Activated naive CD4-positive, alpha-beta T cell treated with anti-CD3 and anti-CD28 coated beads for 36 hours (primary cell): ENCODE results near the gene ADD1. TPM values are rescaled to one million over a fixed set of nuclear protein-coding genes. Genes with fewer than 3 reads are reported as not detected.
A peak's percentile ranks its signal among the peaks of the same experiment; 100 is the strongest.

Experiments used
- CTCF ChIA-PET: fragments of 350-600 bp; sonication (Branson Sonifier 250); formaldehyde crosslinking; loops from one replicate; lab custom pipeline; 2021; ENCODE audit warnings: antibody characterized with exemption; lab: Charles Lee
- DNase-seq: peaks from one replicate; pipeline ENCODE4 v3.0.0-alpha.2; 2020
- H3K27ac Mint-ChIP-seq: one replicate; pipeline ENCODE4 v1.8.0; 2021; ENCODE audit warnings: mild to moderate bottlenecking, mixed read lengths
- H3K27me3 Mint-ChIP-seq: one replicate; pipeline ENCODE4 v1.8.0; 2021; ENCODE audit warnings: low read depth, mixed read lengths
- H3K36me3 Mint-ChIP-seq: one replicate; pipeline ENCODE4 v1.8.0; 2021; ENCODE audit warnings: low read depth, mixed read lengths
- H3K4me1 Mint-ChIP-seq: one replicate; pipeline ENCODE4 v1.8.0; 2021; ENCODE audit warnings: low read depth, mixed read lengths
- H3K4me3 Mint-ChIP-seq: one replicate; pipeline ENCODE4 v1.8.0; 2021; ENCODE audit warnings: mild to moderate bottlenecking, moderate library complexity, mixed read lengths
- H3K9me3 Mint-ChIP-seq: one replicate; pipeline ENCODE4 v1.8.0; 2021; ENCODE audit warnings: mixed read lengths
- intact Hi-C: fragments of 100-400 bp; cut with micrococcal nuclease; formaldehyde crosslinking; loops from one replicate; pipeline ENCODE4 v1.15.1; 2023
- total RNA-seq, 2 experiments: library from RNA; stranded (reverse); gene quantifications; one replicate each; pipeline ENCODE4 v1.2.3, GENCODE V29; 2021

Gene ADD1
- total RNA-seq, 2 experiments from 2014 or later: 165 TPM

DNA sequence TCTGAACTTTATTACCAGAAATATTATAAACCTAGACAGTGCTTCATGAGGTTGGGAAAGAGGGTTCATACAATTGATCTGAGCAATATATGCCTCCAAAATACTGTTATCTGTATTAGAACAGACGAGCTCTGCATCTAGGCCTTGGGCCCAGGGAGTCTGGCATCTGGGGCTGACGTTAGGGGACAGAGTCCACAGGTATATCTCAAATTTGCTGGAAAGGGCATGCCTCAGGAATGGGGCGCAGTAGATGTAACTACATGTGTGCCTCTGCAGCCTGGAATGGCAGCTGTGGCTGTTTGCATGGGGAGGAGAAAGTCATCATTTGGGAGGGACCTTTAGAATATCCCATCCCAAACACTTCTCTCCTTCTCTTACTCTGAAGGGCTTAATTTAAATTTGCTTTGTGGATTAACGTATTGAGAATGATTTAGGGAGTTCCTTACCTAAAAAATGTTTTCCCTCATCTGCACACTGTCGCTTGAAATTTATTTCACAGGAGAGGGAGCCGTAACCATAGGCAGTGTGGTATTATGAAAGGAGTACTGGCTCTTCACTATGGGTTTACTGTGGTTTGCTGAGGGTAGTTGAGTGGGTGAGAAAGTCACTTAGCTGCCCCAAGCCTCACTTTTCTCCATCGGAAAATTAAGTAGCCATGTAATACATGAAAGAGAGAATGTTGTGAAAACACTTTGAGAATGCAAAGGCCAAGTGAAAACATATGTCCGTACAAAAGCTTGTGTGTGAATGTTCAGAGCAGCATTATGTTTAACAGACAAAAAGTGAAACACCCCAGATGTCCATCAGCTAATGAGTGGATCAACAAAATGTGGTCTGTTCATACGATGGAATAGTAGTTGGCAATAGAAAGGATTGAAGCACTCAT is 5.9 kb downstream of the ADD1 start:
- H3K27ac Mint-ChIP-seq: peak overlapping the region; percentile 30
- intact Hi-C loops: loop anchor here (5.0 kb wide), 1 partner anchor 607 kb away; the partner anchor contains the start of genes HAUS3 and POLN
- no peak for DNase-seq
- H3K4me3 Mint-ChIP-seq: no peak overlapping the region
- H3K36me3 Mint-ChIP-seq: peaks cover 10% of the 10 kb centered on the region
- H3K4me1 Mint-ChIP-seq: peaks cover 89% of the 10 kb centered on the region
- H3K9me3 Mint-ChIP-seq: peaks cover 2% of the 10 kb centered on the region
- H3K27me3 Mint-ChIP-seq: no peaks in the 10 kb centered on the region
- CTCF ChIA-PET: interaction anchor here (1.5 kb wide), 1 partner anchor 30 kb away, joined by 4 read pairs; no protein-coding TSS in a partner anchor

DNA sequence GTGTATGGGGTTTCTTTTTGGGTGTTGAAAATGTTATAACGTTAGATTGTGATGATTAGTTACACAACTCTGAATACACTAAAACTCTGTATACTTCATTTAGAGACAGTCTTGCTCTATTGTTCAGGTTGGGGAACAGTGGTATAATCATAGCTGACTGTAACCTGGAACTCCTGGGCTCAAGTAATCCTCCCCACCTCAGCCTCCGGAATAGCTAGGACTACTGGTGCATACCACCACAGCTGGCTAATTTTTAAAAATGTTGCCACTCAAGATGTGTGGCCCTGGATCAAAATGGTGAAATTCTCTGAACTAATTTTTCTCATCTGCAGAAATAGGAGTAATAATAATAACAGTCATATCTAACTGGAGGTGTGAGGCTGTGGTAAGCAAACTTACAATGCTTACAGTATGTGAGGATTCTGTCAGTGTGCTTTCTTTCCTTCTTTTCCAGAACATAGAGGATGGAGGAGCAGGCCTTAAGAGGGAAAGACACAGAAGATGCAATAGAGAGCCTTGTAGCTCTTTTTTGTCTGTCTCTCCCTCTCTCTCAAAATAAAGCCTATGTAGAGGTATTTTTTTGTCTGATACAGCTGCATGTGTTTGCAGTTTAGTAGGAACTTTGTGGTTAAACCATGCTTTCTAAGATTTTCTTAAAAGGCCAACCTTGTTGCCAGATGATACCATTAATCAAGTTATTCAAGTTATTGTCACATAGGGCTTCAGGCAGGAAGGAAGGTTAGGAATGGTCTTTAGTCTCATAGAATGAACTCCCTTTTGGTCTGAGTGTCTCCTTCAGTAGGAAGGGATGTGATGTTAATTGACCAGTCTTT is 7.5 kb downstream of the ADD1 start:
- intact Hi-C loops: no loop called here
- H3K4me1 Mint-ChIP-seq: peaks cover 83% of the 10 kb centered on the region
- CTCF ChIA-PET: no interaction called here
- peaks cover 9% of the 10 kb centered on the region for H3K36me3 Mint-ChIP-seq
- peak overlapping the region; percentile 30 for H3K27ac Mint-ChIP-seq
- H3K9me3 Mint-ChIP-seq: no peaks in the 10 kb centered on the region
- DNase-seq: no peak
- H3K27me3 Mint-ChIP-seq: no peaks in the 10 kb centered on the region
- peak overlapping the region; percentile 6 for H3K4me3 Mint-ChIP-seq

DNA sequence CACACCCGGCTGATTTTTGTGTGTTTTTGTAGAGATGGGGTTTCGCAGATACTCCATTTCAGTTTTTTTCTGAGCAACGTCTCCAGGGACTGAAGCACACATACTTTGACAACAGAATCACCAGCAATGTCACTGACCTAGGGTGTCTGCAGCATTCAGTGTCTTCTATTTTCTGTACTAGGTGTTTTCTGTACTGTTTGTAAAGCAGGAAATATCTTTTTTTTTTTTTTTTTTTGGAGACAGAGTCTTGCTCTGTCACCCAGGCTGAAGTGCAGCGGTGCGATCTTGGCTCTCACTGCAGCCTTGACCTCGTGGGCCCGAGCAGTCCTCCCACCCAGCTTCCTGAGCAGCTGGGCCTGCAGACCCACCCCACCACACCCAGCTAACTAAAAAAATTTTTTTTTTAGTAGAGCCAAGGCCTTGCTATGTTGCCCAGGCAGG is 8.9 kb downstream of the ADD1 start:
- no peaks in the 10 kb centered on the region for H3K27me3 Mint-ChIP-seq
- CTCF ChIA-PET: interaction anchor here (0.9 kb wide), 1 partner anchor 10 kb away, joined by 3 read pairs; no protein-coding TSS in a partner anchor
- no peaks in the 10 kb centered on the region for H3K9me3 Mint-ChIP-seq
- peak overlapping the region; percentile 17 for H3K4me3 Mint-ChIP-seq
- H3K4me1 Mint-ChIP-seq: peaks cover 75% of the 10 kb centered on the region
- DNase-seq: no peak
- H3K27ac Mint-ChIP-seq: peak overlapping the region; percentile 63
- intact Hi-C loops: no loop called here
- peaks cover 10% of the 10 kb centered on the region for H3K36me3 Mint-ChIP-seq

DNA sequence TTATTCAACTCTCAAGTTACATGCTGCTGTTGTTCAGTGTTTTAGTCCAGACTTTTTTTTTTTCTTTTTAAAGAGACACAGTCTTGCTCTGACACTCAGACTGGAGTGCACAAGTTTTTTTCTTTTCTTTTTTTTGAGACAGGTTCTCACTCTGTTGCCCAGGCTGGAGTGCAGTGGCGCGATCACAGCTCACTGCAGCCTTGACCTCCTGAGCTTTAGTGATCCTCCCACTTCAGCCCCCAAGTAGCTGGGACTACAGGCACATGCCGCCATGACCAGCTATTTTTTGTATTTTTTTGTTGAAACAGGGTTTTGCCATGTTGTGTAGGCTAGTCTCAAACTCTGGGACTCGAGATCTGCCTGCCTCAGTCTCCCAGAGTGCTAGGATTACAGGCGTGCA is 11.9 kb downstream of the ADD1 start:
- Mint-ChIP-seq H3K9me3 (peaks cover 2% of the 10 kb centered on the region), H3K4me3 (no peak overlapping the region), H3K4me1 (peaks cover 77% of the 10 kb centered on the region), H3K36me3 (peaks cover 14% of the 10 kb centered on the region), H3K27ac (no peak overlapping the region), H3K27me3 (no peaks in the 10 kb centered on the region)
- CTCF ChIA-PET: no interaction called here
- intact Hi-C loops: no loop called here
- no peak for DNase-seq

DNA sequence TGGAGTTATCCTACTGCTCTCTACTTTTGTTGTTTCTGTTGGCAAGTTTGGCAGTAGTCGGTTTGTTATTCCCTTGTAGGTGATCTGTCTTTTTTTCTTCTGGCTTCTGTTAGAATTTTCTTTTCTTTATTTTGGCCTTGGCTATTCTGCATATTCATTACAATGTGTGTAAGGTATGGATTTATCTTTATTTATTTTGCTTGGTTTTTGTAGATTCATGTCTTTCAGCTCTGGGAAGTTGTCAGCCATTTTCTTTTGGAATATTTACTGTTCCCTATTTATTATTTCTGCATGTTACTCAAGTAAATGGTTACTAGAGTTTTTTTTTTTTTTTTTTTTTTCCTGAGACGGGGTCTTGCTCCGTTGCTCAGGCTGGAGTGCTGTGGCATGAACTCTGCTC is 12.6 kb downstream of the ADD1 start:
- no peak for DNase-seq

DNA sequence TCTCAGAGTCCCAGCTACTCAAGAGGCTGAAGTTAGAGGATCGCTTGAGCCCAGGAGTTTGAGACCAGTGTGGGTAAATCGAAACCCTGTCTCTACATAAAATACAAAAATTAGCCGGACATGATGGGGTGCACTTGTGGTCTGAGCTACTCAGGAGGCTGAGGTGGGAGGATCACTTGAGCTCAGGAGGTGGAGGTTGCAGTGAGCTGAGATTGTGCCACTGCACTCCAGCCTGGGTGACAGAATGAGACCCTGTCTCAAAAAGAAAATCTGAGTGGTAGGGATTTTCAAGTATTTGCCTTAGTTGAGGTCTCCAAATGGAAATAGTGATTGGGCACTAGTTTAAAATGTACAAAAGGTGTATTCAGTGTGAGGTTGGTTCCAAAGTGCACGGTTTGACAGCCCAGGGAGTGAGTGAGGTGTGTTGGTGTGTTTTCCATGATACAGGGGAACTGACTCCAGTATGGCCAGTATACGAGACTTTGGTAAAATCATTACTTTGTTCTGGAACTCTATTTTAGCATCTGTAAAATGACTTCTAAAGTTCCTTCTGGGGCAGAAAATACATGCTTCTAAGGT is 13.8 kb downstream of the ADD1 start:
- H3K27me3 Mint-ChIP-seq: no peaks in the 10 kb centered on the region
- CTCF ChIA-PET: no interaction called here
- no peak overlapping the region for H3K27ac Mint-ChIP-seq

More for the DNA sequence above, 12.6 kb downstream of the ADD1 start:
- intact Hi-C loops: no loop called here
- H3K27me3 Mint-ChIP-seq: no peaks in the 10 kb centered on the region
- H3K4me3 Mint-ChIP-seq: no peak overlapping the region
- no peak overlapping the region for H3K27ac Mint-ChIP-seq
- H3K9me3 Mint-ChIP-seq: peaks cover 2% of the 10 kb centered on the region
- CTCF ChIA-PET: no interaction called here
- peaks cover 77% of the 10 kb centered on the region for H3K4me1 Mint-ChIP-seq
- H3K36me3 Mint-ChIP-seq: peaks cover 14% of the 10 kb centered on the region

DNA sequence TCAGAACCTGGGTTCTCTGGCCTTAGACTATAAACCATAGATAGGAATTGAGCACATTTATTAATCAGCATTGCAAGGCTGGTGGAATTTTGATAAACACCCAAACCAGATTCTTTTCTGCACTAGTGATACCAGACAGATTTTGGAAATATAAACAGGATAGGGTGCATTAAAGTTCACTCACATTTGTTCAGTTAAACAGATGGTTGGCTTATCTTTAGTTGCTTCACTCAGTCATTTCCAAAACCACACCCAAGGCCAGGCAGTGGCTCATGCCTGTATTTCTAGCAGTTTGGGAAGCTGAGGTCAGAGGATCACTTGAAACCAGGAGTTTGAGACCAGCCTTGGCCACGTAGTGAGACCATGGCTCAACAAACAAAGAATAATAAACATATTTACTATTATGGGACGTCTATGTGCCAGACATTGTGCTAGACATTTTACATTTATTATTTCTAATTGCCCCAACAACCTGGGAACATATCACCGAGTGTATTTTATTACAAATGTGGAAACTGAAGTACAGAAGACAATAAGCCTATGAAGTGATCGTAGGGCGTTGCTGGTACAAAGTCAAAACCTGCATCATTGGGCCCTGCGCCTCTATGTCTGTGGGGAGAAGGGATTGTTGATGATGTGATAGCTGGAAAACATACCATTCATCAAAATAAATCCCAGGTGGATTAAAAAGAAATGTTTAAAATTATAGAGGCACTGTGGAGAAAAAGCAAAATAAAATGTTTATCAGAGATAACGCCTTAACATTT is 15.0 kb downstream of the ADD1 start:
- no peaks in the 10 kb centered on the region for H3K27me3 Mint-ChIP-seq
- intact Hi-C loops: loop anchor here (1.0 kb wide), 1 partner anchor 46 kb away; no protein-coding TSS in a partner anchor
- H3K9me3 Mint-ChIP-seq: peaks cover 2% of the 10 kb centered on the region
- H3K4me1 Mint-ChIP-seq: peaks cover 73% of the 10 kb centered on the region
- H3K27ac Mint-ChIP-seq: no peak overlapping the region
- DNase-seq: no peak
- peaks cover 14% of the 10 kb centered on the region for H3K36me3 Mint-ChIP-seq
- H3K4me3 Mint-ChIP-seq: no peak overlapping the region
- CTCF ChIA-PET: no interaction called here

More for the DNA sequence above, 13.8 kb downstream of the ADD1 start:
- Mint-ChIP-seq H3K4me3 (no peak overlapping the region), H3K9me3 (peaks cover 2% of the 10 kb centered on the region), H3K36me3 (peaks cover 14% of the 10 kb centered on the region), H3K4me1 (peaks cover 77% of the 10 kb centered on the region)
- no peak for DNase-seq
- intact Hi-C loops: no loop called here

DNA sequence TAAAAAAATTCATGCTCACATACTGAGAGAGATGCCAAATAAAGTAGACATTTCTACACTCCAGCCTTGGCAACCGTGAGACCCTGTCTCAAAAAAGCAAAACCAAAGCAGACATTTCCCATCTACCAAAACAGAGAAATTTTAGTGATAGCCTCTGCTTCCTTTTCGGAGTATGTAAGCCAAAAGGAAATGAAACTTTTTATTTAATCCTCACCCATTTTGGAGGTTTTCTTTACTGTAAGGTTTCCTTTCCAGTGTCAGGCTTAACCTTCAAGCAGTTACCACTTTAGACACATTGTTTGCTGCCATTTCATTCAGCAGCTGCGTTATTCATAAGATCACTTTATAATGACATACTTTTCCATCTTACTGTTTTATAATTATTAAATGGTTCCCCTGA is 15.9 kb downstream of the ADD1 start:
- Mint-ChIP-seq H3K27ac (peak overlapping the region; percentile 28), H3K27me3 (no peaks in the 10 kb centered on the region), H3K4me1 (peaks cover 70% of the 10 kb centered on the region), H3K9me3 (peaks cover 2% of the 10 kb centered on the region), H3K4me3 (no peak overlapping the region), H3K36me3 (peaks cover 7% of the 10 kb centered on the region)
- CTCF ChIA-PET: no interaction called here
- intact Hi-C loops: loop anchor here (1.0 kb wide), 1 partner anchor 47 kb away; no protein-coding TSS in a partner anchor
- no peak for DNase-seq

DNA sequence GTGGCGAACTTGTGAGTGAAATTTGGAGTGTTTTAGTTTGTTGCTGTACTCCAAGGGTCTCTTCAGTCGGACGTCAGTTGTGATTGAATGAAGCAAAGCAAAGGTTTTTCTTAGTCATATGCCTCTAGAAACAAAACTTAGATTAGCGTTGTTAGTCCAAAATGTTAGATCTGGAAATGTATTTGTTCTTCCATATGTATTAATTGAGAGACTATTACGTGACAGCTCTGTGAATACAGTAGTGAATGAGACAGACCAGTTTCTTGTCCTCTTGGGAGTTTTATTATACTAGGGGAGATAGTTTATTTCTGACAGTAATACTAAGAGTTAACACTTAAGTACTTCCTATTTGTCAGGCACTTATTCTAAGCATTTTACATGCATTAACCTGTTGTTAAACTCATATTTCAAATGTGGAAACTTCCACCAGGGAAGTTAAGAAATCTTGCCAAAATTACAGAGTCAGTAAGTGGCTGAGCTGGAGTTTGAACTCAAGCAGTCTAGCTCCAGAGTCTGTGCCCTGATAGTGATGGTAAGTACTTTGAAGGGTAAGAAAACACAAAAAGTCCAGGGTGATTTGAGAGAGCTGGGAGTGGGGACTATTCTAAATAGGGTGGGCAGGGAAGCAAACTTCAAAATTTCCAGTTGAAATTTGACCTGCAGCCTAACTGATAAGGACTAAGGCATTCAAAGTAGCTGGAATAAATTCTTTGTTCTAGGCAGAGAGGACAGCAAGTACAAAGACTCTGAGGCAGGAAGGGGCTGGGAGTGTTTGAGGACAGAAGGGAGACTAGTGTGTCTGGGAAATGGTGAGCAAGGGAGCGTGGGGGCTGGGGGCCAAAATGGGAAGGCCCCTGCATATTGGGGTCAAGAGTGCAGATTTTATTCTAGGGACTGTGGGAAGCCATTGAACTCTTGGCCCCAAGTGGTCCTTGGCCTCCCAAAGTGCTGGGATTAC is 17.0 kb downstream of the ADD1 start:
- peaks cover 7% of the 10 kb centered on the region for H3K36me3 Mint-ChIP-seq
- DNase-seq: no peak
- no peaks in the 10 kb centered on the region for H3K27me3 Mint-ChIP-seq
- intact Hi-C loops: no loop called here
- peaks cover 2% of the 10 kb centered on the region for H3K9me3 Mint-ChIP-seq
- no peak overlapping the region for H3K4me3 Mint-ChIP-seq
- H3K4me1 Mint-ChIP-seq: peaks cover 71% of the 10 kb centered on the region
- H3K27ac Mint-ChIP-seq: no peak overlapping the region
- CTCF ChIA-PET: no interaction called here

DNA sequence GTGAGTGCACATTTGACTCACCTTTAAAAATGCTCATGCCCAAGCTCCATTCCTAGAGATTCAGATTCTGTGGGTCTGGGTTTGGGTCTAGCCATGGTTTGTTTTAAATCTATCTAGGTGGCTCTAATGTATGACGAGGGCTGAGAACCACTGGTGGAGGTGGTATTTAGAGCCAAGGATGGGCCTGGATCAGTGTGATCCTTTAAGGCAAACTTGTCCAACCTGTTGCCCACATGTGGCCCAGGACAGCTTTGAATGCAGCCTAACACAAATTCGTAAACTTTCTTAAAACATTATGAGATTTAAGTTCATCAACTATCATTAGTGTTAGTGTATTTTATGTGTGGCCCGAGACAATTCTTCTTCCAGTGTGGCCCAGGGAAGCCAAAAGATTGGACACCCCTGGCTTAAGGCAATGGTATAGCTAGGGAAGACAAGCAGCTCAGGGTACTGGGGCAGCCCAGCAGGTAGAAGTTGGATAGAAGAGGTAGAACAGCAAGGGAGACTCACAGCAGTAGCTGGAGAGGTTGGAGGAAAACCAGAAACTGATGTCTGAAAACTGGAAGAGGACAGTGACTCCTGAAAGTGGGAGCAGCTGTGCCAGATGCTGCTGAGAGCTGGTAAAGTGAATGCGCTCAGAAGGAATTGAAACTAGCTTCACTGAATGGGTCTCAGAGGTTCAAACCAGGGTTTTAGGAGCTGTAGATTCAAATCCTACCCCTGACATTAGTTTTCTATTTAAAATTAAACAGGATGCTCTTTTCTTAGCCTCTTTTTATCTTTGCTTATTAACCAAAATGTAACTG is 18.2 kb downstream of the ADD1 start:
- no peak for DNase-seq
- H3K36me3 Mint-ChIP-seq: peaks cover 4% of the 10 kb centered on the region
- no peak overlapping the region for H3K27ac Mint-ChIP-seq
- intact Hi-C loops: no loop called here
- H3K4me3 Mint-ChIP-seq: no peak overlapping the region
- H3K4me1 Mint-ChIP-seq: peaks cover 72% of the 10 kb centered on the region
- no peaks in the 10 kb centered on the region for H3K27me3 Mint-ChIP-seq
- CTCF ChIA-PET: interaction anchor here (0.8 to 0.9 kb wide), 3 partner anchors 9 to 98 kb away, joined by 3 to 5 read pairs (median 4); no protein-coding TSS in a partner anchor
- peaks cover 2% of the 10 kb centered on the region for H3K9me3 Mint-ChIP-seq
